ENCODE data around the gene DAZAP1. TPM values are rescaled to one million over a fixed set of nuclear protein-coding genes. Genes with fewer than 3 reads are reported as not detected.

DAZAP1 gene
- total and polyA plus RNA-seq, 2 experiments from 2014 or later: 35.8 to 46.8 TPM

- Histone ChIP-seq H3K9me2 (replicated peaks; ENCODE audit: insufficient read depth) (no peaks in the 10 kb centered on the region), H3K27ac (no peak overlapping the region), H3K27me3 (no peaks in the 10 kb centered on the region), H4K20me1 (ENCODE audit: insufficient read depth, poor library complexity, severe bottlenecking) (no peaks in the 10 kb centered on the region), H3K4me3 (no peak overlapping the region), H2AFZ (no peak overlapping the region), H3K4me1 (ENCODE audit: insufficient read depth) (peaks cover 13% of the 10 kb centered on the region), H3K79me2 (no peaks in the 10 kb centered on the region), H3K9me3 (ENCODE audit: low read depth) (no peaks in the 10 kb centered on the region), H3K4me2 (peak overlapping the region; percentile 99), H3K36me3 (replicated peaks; ENCODE audit: insufficient read depth, low read depth) (no peaks in the 10 kb centered on the region)
- TF ChIP-seq EZH2 (IDR thresholded peaks at IDR 0.05; ENCODE audit: borderline replicate concordance) (no peak), EZH2phosphoT487 (IDR thresholded peaks at IDR 0.05; ENCODE audit: low read depth, severe bottlenecking, unreplicated experiment) (no peak), CTCF (IDR thresholded peaks at IDR 0.05; ENCODE audit: poor library complexity) (no peak)
- no peak for DNase-seq (ENCODE audit: low spot score)
- 95% methylated on average over 13 of the region's 15 CpGs for WGBS (ENCODE audit: low lambda C conversion rate, missing lambda C conversion rate)
Observed at GRCh38 chr19:1399745-1400144, 7.6 kb upstream of the DAZAP1 start.

GRCh38 chr19:1400281-1401137 lies 6.9 kb upstream of the DAZAP1 start:
- H4K20me1 ChIP-seq (ENCODE audit: insufficient read depth, poor library complexity, severe bottlenecking): no peaks in the 10 kb centered on the region
- no peak for TF ChIP-seq EZH2 (IDR thresholded peaks at IDR 0.05; ENCODE audit: borderline replicate concordance)
- peak overlapping the region; percentile 89 for H2AFZ ChIP-seq
- peak; percentile 82 for DNase-seq (ENCODE audit: low spot score)
- peaks cover 13% of the 10 kb centered on the region for H3K4me1 ChIP-seq (ENCODE audit: insufficient read depth)
- no peaks in the 10 kb centered on the region for H3K9me2 ChIP-seq (replicated peaks; ENCODE audit: insufficient read depth)
- H3K27me3 ChIP-seq: no peaks in the 10 kb centered on the region
- peak overlapping the region; percentile 99 for H3K4me2 ChIP-seq
- H3K9me3 ChIP-seq (ENCODE audit: low read depth): no peaks in the 10 kb centered on the region
- H3K4me3 ChIP-seq: peak overlapping the region; percentile 93
- no peaks in the 10 kb centered on the region for H3K79me2 ChIP-seq
- no peaks in the 10 kb centered on the region for H3K36me3 ChIP-seq (replicated peaks; ENCODE audit: insufficient read depth, low read depth)
- peak overlapping the region; percentile 80 for H3K27ac ChIP-seq
- WGBS (ENCODE audit: low lambda C conversion rate, missing lambda C conversion rate): 31% methylated on average over 36 of the region's 36 CpGs

DNA sequence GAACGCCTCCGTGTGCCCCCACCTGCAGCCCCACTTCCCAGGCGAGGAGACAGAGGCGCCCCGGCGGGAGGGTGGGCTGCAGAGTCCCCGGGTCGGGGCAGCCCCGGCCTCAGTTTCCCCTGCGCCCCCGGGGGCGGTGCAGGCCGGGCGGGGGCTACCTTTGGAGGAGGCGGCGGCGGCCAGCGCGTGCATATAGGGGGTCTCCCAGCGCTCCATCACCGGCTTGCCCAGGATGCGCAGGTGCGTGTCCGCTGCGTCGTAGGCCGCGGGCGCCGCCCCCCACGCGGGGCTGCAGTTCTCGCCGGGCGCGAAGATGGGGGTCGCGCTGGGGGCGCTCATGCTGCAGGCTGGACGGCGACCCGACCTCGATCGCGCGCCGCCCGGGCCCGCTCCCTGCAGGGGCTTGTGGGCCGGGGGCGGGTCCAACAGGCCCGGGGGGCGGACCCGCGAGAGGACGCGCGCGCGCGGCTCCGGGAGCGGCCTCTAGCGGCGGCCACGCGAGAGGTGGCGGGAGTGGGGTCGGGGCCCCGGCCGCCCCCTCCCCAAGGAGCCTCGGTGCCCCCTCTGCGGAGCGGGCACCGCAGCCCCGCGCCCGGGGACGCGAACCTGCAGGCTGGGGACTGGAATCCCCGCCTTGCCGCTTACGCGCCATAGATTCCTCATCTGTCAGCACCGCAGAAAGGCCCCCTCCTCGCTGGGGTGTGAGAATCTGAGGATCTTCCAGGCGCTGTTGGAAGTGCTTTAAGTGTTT lies 6.1 kb upstream of the DAZAP1 start, which contains the start of gene GAMT:
Gene GAMT, minus strand, starts transcription at position 405 of the 751 bp plus-strand sequence. Its CDS starts 66 bp downstream, at position 339.
- no peaks in the 10 kb centered on the region for H3K9me2 ChIP-seq (replicated peaks; ENCODE audit: insufficient read depth)
- H3K4me3 ChIP-seq: peak within 1 kb of the TSS; percentile 93
- H3K4me1 ChIP-seq (ENCODE audit: insufficient read depth): peaks cover 9% of the 10 kb centered on the region
- peak within 1 kb of the TSS; percentile 99 for H3K4me2 ChIP-seq
- H3K27ac ChIP-seq: peak within 1 kb of the TSS; percentile 80
- no peak for TF ChIP-seq EZH2phosphoT487 (IDR thresholded peaks at IDR 0.05; ENCODE audit: low read depth, severe bottlenecking, unreplicated experiment)
- TF ChIP-seq CTCF (IDR thresholded peaks at IDR 0.05; ENCODE audit: poor library complexity): peak; percentile 50
- H3K36me3 ChIP-seq (replicated peaks; ENCODE audit: insufficient read depth, low read depth): no peaks in the 10 kb centered on the region
- no peaks in the 10 kb centered on the region for H3K79me2 ChIP-seq
- no peaks in the 10 kb centered on the region for H3K27me3 ChIP-seq
- H4K20me1 ChIP-seq (ENCODE audit: insufficient read depth, poor library complexity, severe bottlenecking): no peaks in the 10 kb centered on the region
- peak; percentile 81 for DNase-seq (ENCODE audit: low spot score)
- H2AFZ ChIP-seq: peak within 1 kb of the TSS; percentile 89
- H3K9me3 ChIP-seq (ENCODE audit: low read depth): no peaks in the 10 kb centered on the region
- 3% methylated on average over 48 of the region's 87 CpGs for WGBS (ENCODE audit: low lambda C conversion rate, missing lambda C conversion rate)

DNA sequence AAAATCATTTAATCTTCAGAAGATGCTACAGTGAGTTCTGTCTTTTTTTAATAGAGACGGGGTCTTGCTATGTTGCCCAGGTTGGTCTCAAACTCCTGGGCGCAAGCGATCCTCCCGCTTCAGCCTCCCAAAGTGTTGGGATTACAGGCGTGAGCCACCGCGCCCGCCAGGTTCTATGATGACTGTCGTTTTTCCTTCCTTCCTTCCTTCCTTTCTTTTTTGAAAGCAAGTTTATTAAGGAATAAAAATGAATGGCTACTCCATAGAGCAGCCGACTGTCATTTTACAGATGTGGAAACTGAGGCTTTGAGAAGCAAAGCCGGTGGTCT lies 5.5 kb upstream of the DAZAP1 start:
- Histone ChIP-seq H3K27me3 (no peaks in the 10 kb centered on the region), H3K27ac (peak overlapping the region; percentile 6), H4K20me1 (ENCODE audit: insufficient read depth, poor library complexity, severe bottlenecking) (no peaks in the 10 kb centered on the region), H3K36me3 (replicated peaks; ENCODE audit: insufficient read depth, low read depth) (no peaks in the 10 kb centered on the region), H3K4me1 (ENCODE audit: insufficient read depth) (peaks cover 8% of the 10 kb centered on the region), H3K79me2 (no peaks in the 10 kb centered on the region), H3K4me3 (peak overlapping the region; percentile 93), H3K9me2 (replicated peaks; ENCODE audit: insufficient read depth) (no peaks in the 10 kb centered on the region), H3K4me2 (peak overlapping the region; percentile 99), H2AFZ (peak overlapping the region; percentile 62), H3K9me3 (ENCODE audit: low read depth) (no peaks in the 10 kb centered on the region)
- DNase-seq (ENCODE audit: low spot score): no peak
- 87% methylated on average over 11 of the region's 11 CpGs for WGBS (ENCODE audit: low lambda C conversion rate, missing lambda C conversion rate)
- TF ChIP-seq EZH2 (IDR thresholded peaks at IDR 0.05; ENCODE audit: borderline replicate concordance) (no peak), EZH2phosphoT487 (IDR thresholded peaks at IDR 0.05; ENCODE audit: low read depth, severe bottlenecking, unreplicated experiment) (no peak)

Data from hepatocyte (in vitro differentiated cells).